Lung (tissue), 12 donors: ENCODE results near the gene COLEC12. TPM values are rescaled to one million over a fixed set of nuclear protein-coding genes. Genes with fewer than 3 reads are reported as not detected.

Source experiments
- ATAC-seq: fragments of 200-7000 bp; cut with Tn5 transposase; one replicate; pipeline ENCODE4 v1.9.1; 2020; ENCODE audit warnings: moderate number of reproducible peaks; ENCODE audit not compliant: insufficient read depth, low FRiP score
- DNase-seq, 3 donors: peaks; one replicate each; pipeline ENCODE4 v3.0.0-alpha.2; 2013 to 2017
- H3K27ac ChIP-seq, 2 donors: one replicate each; pipeline ENCODE4 v1.5.1; 2013; ENCODE audit warnings: mild to moderate bottlenecking in 2 of 2, moderate library complexity in 2 of 2, control low read depth in 1 of 2, inconsistent platforms in 1 of 2, low read depth in 1 of 2, low read length in 1 of 2
- H3K27me3 ChIP-seq, 3 donors: one replicate each; pipeline ENCODE4 v1.5.1; 2013; ENCODE audit warnings: low read length in 2 of 3; ENCODE audit not compliant: control insufficient read depth in 3 of 3, insufficient read depth in 3 of 3
- H3K36me3 ChIP-seq, 4 donors: one replicate each; pipeline ENCODE4 v1.5.1; 2013; ENCODE audit warnings: low read length in 4 of 4, mild to moderate bottlenecking in 1 of 4, moderate library complexity in 1 of 4; ENCODE audit not compliant: control insufficient read depth in 4 of 4, insufficient read depth in 4 of 4
- H3K4me1 ChIP-seq, 5 donors: one replicate each; pipeline ENCODE4 v1.5.1; 2013; ENCODE audit warnings: low read length in 5 of 5, mild to moderate bottlenecking in 2 of 5, moderate library complexity in 1 of 5; ENCODE audit not compliant: control insufficient read depth in 5 of 5, insufficient read depth in 5 of 5
- H3K4me3 ChIP-seq: one replicate; pipeline ENCODE4 v1.5.1; 2013; ENCODE audit warnings: mild to moderate bottlenecking, control low read depth, moderate library complexity
- H3K9ac ChIP-seq, 2 donors: one replicate each; pipeline ENCODE4 v1.5.1; 2013; ENCODE audit warnings: low read length in 2 of 2, control low read depth in 1 of 2; ENCODE audit not compliant: insufficient read depth in 1 of 2
- H3K9me3 ChIP-seq, 4 donors: one replicate each; pipeline ENCODE4 v1.5.1; 2013; ENCODE audit warnings: low read length in 3 of 4, mild to moderate bottlenecking in 1 of 4, moderate library complexity in 1 of 4; ENCODE audit not compliant: control insufficient read depth in 4 of 4, insufficient read depth in 3 of 4
- CTCF ChIP-seq: IDR thresholded peaks from 2 replicates; pipeline ENCODE4 v1.5.1; 2012; ENCODE audit warnings: mild to moderate bottlenecking; ENCODE audit errors: control extremely low read depth, extremely low read depth
- WGBS, 2 donors: extraction: QIAGEN DNeasy Blood & Tissue Kit; methylation state at CpG; one replicate each; pipeline ENCODE4 v1.1.7; 2013; 5-methylcytosine and 5-hydroxymethylcytosine counted together
- polyA plus RNA-seq, 2 donors: library from polyadenylated mRNA; stranded (reverse); fragments of 200-250 nt; gene quantifications; one replicate each; pipeline ENCODE4 v1.2.1, GENCODE V29; 2013
- total RNA-seq, 2 donors: library from RNA; depleted of rRNA in 1 of 2; stranded (reverse); fragments of >200 nt in 1 of 2; gene quantifications; one replicate each; pipeline ENCODE4 v1.2.1, GENCODE V29; 2014 to 2021
- donor health status: control.
- donor health status: control.
- donor health status: Bipolar disorder and iron deficiency.
- donor health status: healthy.
- donor health status: DM: yes; HTN: yes; CAD: no.

The COLEC12 gene
- total and polyA plus RNA-seq, 4 donors = 10.3 to 108 (median 28.1) TPM

DNA sequence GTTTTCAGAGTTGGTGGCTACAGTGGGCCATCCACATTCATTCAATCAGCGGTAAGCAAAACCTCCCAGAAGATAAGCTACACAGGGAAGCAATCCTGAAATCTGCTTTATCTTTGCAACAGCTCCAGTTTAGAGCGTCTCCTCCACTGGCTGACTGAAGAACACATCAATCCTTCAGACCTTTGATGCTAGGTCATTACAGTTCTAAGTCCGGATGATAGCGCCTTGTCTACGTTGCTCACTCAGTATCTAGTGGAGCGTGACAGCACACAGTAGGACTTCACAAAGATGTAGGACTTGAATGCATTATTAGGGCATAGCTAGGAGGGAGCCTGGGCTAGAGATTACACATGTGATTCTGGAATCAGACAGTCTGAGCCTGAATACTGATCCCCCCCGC lies 5.0 kb downstream of the COLEC12 start:
- ATAC-seq (no peak), DNase-seq (no peak)
- Histone ChIP-seq H3K4me3 (no peak overlapping the region), H3K9ac (no peak overlapping the region), H3K36me3 (peaks cover 0 to 3% (median 0%) of the 10 kb centered on the region in 4 donors), H3K4me1 (peaks cover 0 to 67% (median 6%) of the 10 kb centered on the region in 5 donors), H3K9me3 (no peaks in the 10 kb centered on the region), H3K27ac (no peak overlapping the region), H3K27me3 (no peaks in the 10 kb centered on the region)
- 80 to 87% methylated on average over 7 of the region's 7 CpGs for WGBS, 2 donors
- no peak for TF ChIP-seq CTCF

GRCh38 chr18:495017-495416 lies 5.5 kb downstream of the COLEC12 start:
- Histone ChIP-seq H3K9ac (no peak overlapping the region), H3K4me1 (peaks cover 0 to 71% (median 6%) of the 10 kb centered on the region in 5 donors), H3K27ac (no peak overlapping the region), H3K36me3 (peaks cover 0 to 2% (median 0%) of the 10 kb centered on the region in 4 donors), H3K4me3 (no peak overlapping the region), H3K9me3 (no peaks in the 10 kb centered on the region), H3K27me3 (no peaks in the 10 kb centered on the region)
- 60 to 83% methylated on average over 1 of the region's 1 CpG for WGBS, 2 donors
- ATAC-seq (no peak), DNase-seq (no peak)
- TF ChIP-seq CTCF = no peak

GRCh38 chr18:493986-494983 lies 6.2 kb downstream of the COLEC12 start:
- peak in 2 of 3 donors; percentile 53 to 58 for DNase-seq
- peaks cover 0 to 79% (median 14%) of the 10 kb centered on the region in 5 donors for H3K4me1 ChIP-seq

More at GRCh38 chr18:493986-494983, 6.2 kb downstream of the COLEC12 start:
- H3K27me3 ChIP-seq = no peaks in the 10 kb centered on the region
- H3K27ac ChIP-seq = no peak overlapping the region
- no peak overlapping the region for H3K4me3 ChIP-seq
- H3K9ac ChIP-seq = no peak overlapping the region
- no peaks in the 10 kb centered on the region for H3K9me3 ChIP-seq
- no peaks in the 10 kb centered on the region for H3K36me3 ChIP-seq
- WGBS, 2 donors = 69 to 88% methylated on average over 5 of the region's 5 CpGs
- TF ChIP-seq CTCF = no peak
- ATAC-seq = no peak
